Kidney (tissue), 14 donors: ENCODE data around the gene SLC4A7. TPM values are rescaled to one million over a fixed set of nuclear protein-coding genes. Genes with fewer than 3 reads are reported as not detected.

Source experiments
- DNase-seq, 5 donors: peaks; one replicate each; pipeline ENCODE4 v3.0.0-alpha.2; 2013 to 2020
- FAIRE-seq: peaks from 2 replicates; lab custom pipeline; 2012; peaks lifted over from hg19 to GRCh38; lab: Jason Lieb, UNC
- H3K27ac ChIP-seq, 2 donors: one replicate each; pipeline ENCODE4 v1.7.0; 2013; ENCODE audit warnings: low read depth in 2 of 2, low read length in 2 of 2, inconsistent platforms in 1 of 2
- H3K27me3 ChIP-seq: one replicate; pipeline ENCODE4 v1.7.1; 2013; ENCODE audit warnings: low read length, inconsistent platforms; ENCODE audit not compliant: control insufficient read depth, insufficient read depth
- H3K36me3 ChIP-seq, 3 donors: one replicate each; pipeline versions ENCODE4 v1.7.0 to v1.7.1; 2013; ENCODE audit warnings: low read length in 3 of 3, control low read depth in 1 of 3, inconsistent platforms in 1 of 3; ENCODE audit not compliant: insufficient read depth in 3 of 3, control insufficient read depth in 2 of 3
- H3K4me1 ChIP-seq, 3 donors: one replicate each; pipeline versions ENCODE4 v1.7.0 to v1.7.1; 2013; ENCODE audit warnings: low read length in 3 of 3, inconsistent platforms in 1 of 3, low read depth in 1 of 3; ENCODE audit not compliant: control insufficient read depth in 2 of 3, insufficient read depth in 2 of 3
- H3K4me3 ChIP-seq, 3 donors: one replicate each; pipeline versions ENCODE4 v1.7.0 to v1.8.1; 2013; ENCODE audit warnings: low read length in 3 of 3, control low read depth in 1 of 3, inconsistent platforms in 1 of 3
- H3K9ac ChIP-seq, 3 donors: one replicate each; pipeline versions ENCODE4 v1.7.0 to v1.7.1; 2013; ENCODE audit warnings: low read length in 3 of 3, control low read depth in 1 of 3, inconsistent platforms in 1 of 3
- H3K9me3 ChIP-seq, 3 donors: one replicate each; pipeline versions ENCODE4 v1.7.0 to v1.7.1; 2013; ENCODE audit warnings: low read length in 3 of 3, control low read depth in 1 of 3, inconsistent platforms in 1 of 3; ENCODE audit not compliant: control insufficient read depth in 2 of 3, insufficient read depth in 1 of 3
- intact Hi-C: fragments of 100-400 bp; cut with DNase I; formaldehyde crosslinking; loops from one replicate; pipeline ENCODE4 v1.11.1; 2022
- polyA plus RNA-seq: library from polyadenylated mRNA; stranded (reverse); fragments of 350-450 nt; fragmentation: Illumina TruSeq; extraction: RNeasy Lipid Tissue Mini Kit (QIAGEN cat#74804); gene quantifications from one replicate; pipeline ENCODE4 v1.2.3, GENCODE V29; 2014; ENCODE audit warnings: low read depth, low replicate concordance; ENCODE audit not compliant: insufficient read depth
- total RNA-seq: library from RNA; stranded (reverse); fragmentation: NEBNext Ultra II Directional; extraction: Animal tissue kit (Norgen Biotek cat#: 25700); gene quantifications from one replicate; pipeline ENCODE4 v1.2.1, GENCODE V29; 2021
- TF ChIP-seq, protein P1 (sequence below): IDR thresholded peaks from 3 replicates; pipeline ENCODE4 v1.5.1; 2012; ENCODE audit warnings: mild to moderate bottlenecking, moderate library complexity, borderline replicate concordance; ENCODE audit not compliant: insufficient read depth; ENCODE audit errors: extremely low read depth
- donor health status: control.
- donor health status: control.
- donor health status: control.
- donor health status: control.
- donor health status: control.
- donor health status: DM: yes; HTN: yes; CAD: no.
- donor health status: Normal renal cell carcinoma (clear cell type).

Gene SLC4A7
- total and polyA plus RNA-seq, 2 donors from 2014 or later, result 3.5 to 47.5 TPM

- Histone ChIP-seq H3K4me3 (no peak overlapping the region), H3K9me3 (no peaks in the 10 kb centered on the region), H3K27ac (no peak overlapping the region), H3K36me3 (no peaks in the 10 kb centered on the region), H3K4me1 (no peaks in the 10 kb centered on the region), H3K27me3 (no peaks in the 10 kb centered on the region), H3K9ac (no peak overlapping the region)
- intact Hi-C loops, result no loop called here
- FAIRE-seq, result no peak
- no peak for DNase-seq
- TF ChIP-seq, protein P1, sequence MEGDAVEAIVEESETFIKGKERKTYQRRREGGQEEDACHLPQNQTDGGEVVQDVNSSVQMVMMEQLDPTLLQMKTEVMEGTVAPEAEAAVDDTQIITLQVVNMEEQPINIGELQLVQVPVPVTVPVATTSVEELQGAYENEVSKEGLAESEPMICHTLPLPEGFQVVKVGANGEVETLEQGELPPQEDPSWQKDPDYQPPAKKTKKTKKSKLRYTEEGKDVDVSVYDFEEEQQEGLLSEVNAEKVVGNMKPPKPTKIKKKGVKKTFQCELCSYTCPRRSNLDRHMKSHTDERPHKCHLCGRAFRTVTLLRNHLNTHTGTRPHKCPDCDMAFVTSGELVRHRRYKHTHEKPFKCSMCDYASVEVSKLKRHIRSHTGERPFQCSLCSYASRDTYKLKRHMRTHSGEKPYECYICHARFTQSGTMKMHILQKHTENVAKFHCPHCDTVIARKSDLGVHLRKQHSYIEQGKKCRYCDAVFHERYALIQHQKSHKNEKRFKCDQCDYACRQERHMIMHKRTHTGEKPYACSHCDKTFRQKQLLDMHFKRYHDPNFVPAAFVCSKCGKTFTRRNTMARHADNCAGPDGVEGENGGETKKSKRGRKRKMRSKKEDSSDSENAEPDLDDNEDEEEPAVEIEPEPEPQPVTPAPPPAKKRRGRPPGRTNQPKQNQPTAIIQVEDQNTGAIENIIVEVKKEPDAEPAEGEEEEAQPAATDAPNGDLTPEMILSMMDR, result no peak
Observed at GRCh38 chr3:27508424-27508823, 24.2 kb upstream of the SLC4A7 start.

DNA sequence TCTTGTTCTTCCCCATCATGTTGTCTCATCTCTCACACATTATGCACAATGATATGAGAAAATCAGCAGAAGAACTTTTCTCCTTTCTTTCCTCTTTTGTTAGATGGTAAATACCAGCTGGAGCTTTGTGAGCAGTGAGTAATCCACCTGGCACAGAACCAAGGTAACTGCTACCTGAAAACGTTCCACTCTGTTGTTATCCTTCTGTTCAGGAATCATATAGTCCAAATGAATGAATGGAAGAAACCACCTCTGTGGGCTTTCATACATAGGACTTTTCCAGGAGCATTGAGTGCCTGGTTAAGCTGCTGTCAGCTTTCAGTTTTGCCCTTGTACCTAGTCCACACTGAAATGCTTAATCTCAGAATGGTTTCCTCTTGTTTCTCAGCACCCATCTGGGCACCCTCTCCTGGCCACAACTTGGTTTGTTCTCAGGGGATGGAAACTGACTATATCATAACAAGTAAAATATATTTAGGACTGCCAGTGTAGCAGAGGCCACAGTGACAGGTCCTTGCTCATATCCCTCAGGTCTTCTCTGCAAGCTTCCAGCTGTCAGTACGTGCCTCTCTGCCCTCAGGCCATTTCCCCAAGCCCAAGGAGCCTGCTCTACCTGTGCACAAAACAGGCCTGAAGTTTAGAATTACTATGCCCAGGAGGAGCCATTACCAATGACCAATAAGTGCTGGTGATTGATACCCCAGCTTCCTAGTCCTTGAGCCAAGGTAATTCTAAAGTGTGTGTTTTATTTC, 23.5 kb upstream of the SLC4A7 start:
- TF ChIP-seq, protein P1, result no peak
- intact Hi-C loops, result no loop called here
- DNase-seq (no peak), FAIRE-seq (no peak)
- Histone ChIP-seq H3K9me3 (no peaks in the 10 kb centered on the region), H3K4me1 (no peaks in the 10 kb centered on the region), H3K36me3 (no peaks in the 10 kb centered on the region), H3K27me3 (no peaks in the 10 kb centered on the region), H3K27ac (no peak overlapping the region), H3K9ac (no peak overlapping the region), H3K4me3 (no peak overlapping the region)

DNA sequence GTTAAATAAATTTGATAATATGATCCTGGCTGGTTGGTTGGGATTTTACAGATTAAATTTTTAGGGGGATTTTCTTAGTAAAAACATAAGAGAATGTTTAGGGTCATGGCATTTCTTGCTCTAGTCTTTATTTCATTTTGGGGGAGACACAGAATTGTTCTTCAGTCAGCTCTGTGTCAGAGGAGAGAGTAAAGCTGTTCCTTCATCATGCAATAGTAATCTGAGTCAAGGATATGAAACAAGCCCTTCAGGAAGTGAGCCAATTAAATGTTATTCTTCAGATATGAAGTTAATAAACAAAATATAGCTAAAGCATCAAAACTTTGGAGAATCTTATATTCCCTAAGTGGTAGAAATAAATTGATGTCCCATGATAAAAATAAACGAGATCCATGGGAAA, 22.9 kb upstream of the SLC4A7 start:
- no peaks in the 10 kb centered on the region for H3K4me1 ChIP-seq
- intact Hi-C loops, result no loop called here
- DNase-seq (no peak), FAIRE-seq (no peak)
- no peaks in the 10 kb centered on the region for H3K36me3 ChIP-seq
- no peak overlapping the region for H3K27ac ChIP-seq
- no peak overlapping the region for H3K9ac ChIP-seq
- H3K27me3 ChIP-seq, result no peaks in the 10 kb centered on the region
- no peak overlapping the region for H3K4me3 ChIP-seq
- H3K9me3 ChIP-seq, result no peaks in the 10 kb centered on the region
- TF ChIP-seq, protein P1, result no peak
